Parathyroid adenoma (tissue), 2 donors: Measurements from ENCODE around the gene SDK2.

Experiments used
- H2AFZ ChIP-seq: fragments of 300-600 bp; sonication (generic); one replicate; pipeline ENCODE4 v1.7.0; 2017; ENCODE audit warnings: antibody characterized with exemption, mild to moderate bottlenecking
- H3K27ac ChIP-seq: fragments of 300-600 bp; sonication (generic); one replicate; pipeline ENCODE4 v1.7.0; 2017
- H3K27me3 ChIP-seq: fragments of 300-600 bp; sonication (generic); one replicate; pipeline ENCODE4 v1.7.0; 2017; ENCODE audit warnings: low read length; ENCODE audit not compliant: control insufficient read depth, insufficient read depth
- H3K36me3 ChIP-seq: fragments of 300-600 bp; sonication (generic); one replicate; pipeline ENCODE4 v1.7.0; 2017; ENCODE audit warnings: low read length; ENCODE audit not compliant: control insufficient read depth, insufficient read depth
- H3K4me1 ChIP-seq: fragments of 300-600 bp; sonication (generic); one replicate; pipeline ENCODE4 v1.7.0; 2017; ENCODE audit warnings: control low read depth
- H3K4me2 ChIP-seq: fragments of 300-600 bp; sonication (generic); one replicate; pipeline ENCODE4 v1.7.0; 2017; ENCODE audit warnings: low read length
- H3K4me3 ChIP-seq: fragments of 300-600 bp; sonication (generic); one replicate; pipeline ENCODE4 v1.7.0; 2017; ENCODE audit warnings: low read depth, low read length
- H3K79me2 ChIP-seq: fragments of 300-600 bp; sonication (generic); one replicate; pipeline ENCODE4 v1.7.0; 2017; ENCODE audit warnings: control low read depth
- H3K9ac ChIP-seq: fragments of 300-600 bp; sonication (generic); one replicate; pipeline ENCODE4 v1.7.0; 2017; ENCODE audit warnings: mild to moderate bottlenecking
- H3K9me3 ChIP-seq: fragments of 300-600 bp; sonication (generic); one replicate; pipeline ENCODE4 v1.7.0; 2017; ENCODE audit warnings: low read length; ENCODE audit not compliant: control insufficient read depth
- CTCF ChIP-seq: fragments of 300-600 bp; sonication (generic); IDR thresholded peaks from one replicate; pipeline ENCODE4 v1.7.0; 2017; ENCODE audit warnings: antibody characterized with exemption, mild to moderate bottlenecking
- donor health status: primary hyperparathyroidism.

SDK2 gene

GRCh38 chr17:73653810-73654209 is 9.6 kb upstream of the SDK2 start:
- no peaks in the 10 kb centered on the region for H3K36me3 ChIP-seq
- H3K79me2 ChIP-seq = no peaks in the 10 kb centered on the region
- H3K27ac ChIP-seq = no peak overlapping the region
- peaks cover 2% of the 10 kb centered on the region for H3K4me1 ChIP-seq
- H2AFZ ChIP-seq = no peak overlapping the region
- TF ChIP-seq CTCF = no peak
- no peaks in the 10 kb centered on the region for H3K27me3 ChIP-seq
- H3K9me3 ChIP-seq = no peaks in the 10 kb centered on the region
- no peak overlapping the region for H3K4me2 ChIP-seq
- H3K9ac ChIP-seq = no peak overlapping the region
- H3K4me3 ChIP-seq = no peak overlapping the region

GRCh38 chr17:73652886-73653480 is 8.7 kb upstream of the SDK2 start:
- Histone ChIP-seq H3K27me3 (no peaks in the 10 kb centered on the region), H3K4me1 (peaks cover 2% of the 10 kb centered on the region), H3K9ac (no peak overlapping the region), H3K27ac (no peak overlapping the region), H3K79me2 (no peaks in the 10 kb centered on the region), H3K9me3 (no peaks in the 10 kb centered on the region), H3K4me2 (no peak overlapping the region), H2AFZ (no peak overlapping the region), H3K4me3 (no peak overlapping the region), H3K36me3 (no peaks in the 10 kb centered on the region)
- no peak for TF ChIP-seq CTCF

- Histone ChIP-seq H3K9me3 (no peaks in the 10 kb centered on the region), H3K79me2 (no peaks in the 10 kb centered on the region), H3K4me2 (no peak overlapping the region), H3K4me1 (no peaks in the 10 kb centered on the region), H2AFZ (no peak overlapping the region), H3K27ac (no peak overlapping the region), H3K36me3 (no peaks in the 10 kb centered on the region), H3K4me3 (no peak overlapping the region), H3K27me3 (no peaks in the 10 kb centered on the region), H3K9ac (no peak overlapping the region)
- TF ChIP-seq CTCF = no peak
Observed at GRCh38 chr17:73650617-73651200, 6.5 kb upstream of the SDK2 start.

- TF ChIP-seq CTCF = no peak
- Histone ChIP-seq H3K27ac (no peak overlapping the region), H3K9me3 (no peaks in the 10 kb centered on the region), H3K4me3 (no peak overlapping the region), H3K36me3 (no peaks in the 10 kb centered on the region), H3K27me3 (no peaks in the 10 kb centered on the region), H3K79me2 (no peaks in the 10 kb centered on the region), H3K9ac (no peak overlapping the region), H3K4me1 (no peaks in the 10 kb centered on the region), H2AFZ (no peak overlapping the region), H3K4me2 (no peak overlapping the region)
Observed at GRCh38 chr17:73650140-73650539, 5.9 kb upstream of the SDK2 start.

- Histone ChIP-seq H2AFZ (no peak overlapping the region), H3K27ac (no peak overlapping the region), H3K79me2 (no peaks in the 10 kb centered on the region), H3K4me2 (no peak overlapping the region), H3K4me1 (no peaks in the 10 kb centered on the region), H3K36me3 (no peaks in the 10 kb centered on the region), H3K4me3 (no peak overlapping the region), H3K27me3 (no peaks in the 10 kb centered on the region), H3K9ac (no peak overlapping the region), H3K9me3 (no peaks in the 10 kb centered on the region)
- no peak for TF ChIP-seq CTCF
Observed at GRCh38 chr17:73648974-73649373, 4.7 kb upstream of the SDK2 start.
